ENCODE data around the gene DPM2. TPM values are rescaled to one million over a fixed set of nuclear protein-coding genes. Genes with fewer than 3 reads are reported as not detected.

The DPM2 gene
- total RNA-seq, 4 donors from 2014 or later = 6.6 to 13.3 (median 8.5) TPM

DNA sequence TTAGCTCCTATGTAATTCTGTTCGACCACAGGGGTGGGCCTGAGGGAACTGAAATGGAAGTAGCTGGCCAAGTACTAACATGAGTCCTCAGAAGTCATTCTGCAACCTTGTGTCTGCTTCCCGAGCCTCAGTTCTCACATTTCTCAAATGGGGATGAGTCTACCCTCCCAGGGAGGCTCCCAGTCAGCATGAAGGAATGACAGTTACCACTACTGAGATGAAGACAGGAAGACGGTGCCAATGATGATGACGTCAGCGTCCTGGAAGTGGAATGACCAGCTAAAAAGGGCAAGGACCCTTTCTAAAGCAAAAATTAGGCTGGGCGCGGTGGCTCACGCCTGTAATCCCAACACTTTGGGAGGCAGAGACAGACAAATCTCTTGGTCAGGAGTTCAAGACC, 13.9 kb downstream of the DPM2 start:
- intact Hi-C loops (cut with DNase I) = loop anchor here (2.0 to 10.0 kb wide), 4 partner anchors 121 to 419 kb away; partner anchors contain the start of genes CDK9 and FPGS
- 81% methylated on average over 8 of the region's 8 CpGs for WGBS
- DNase-seq (ENCODE audit: extremely low spot score) = no peak
- Histone ChIP-seq H3K36me3 (no peaks in the 10 kb centered on the region), H3K4me1 (peaks cover 40 to 56% (median 49%) of the 10 kb centered on the region in 4 donors), H3K9me3 (no peaks in the 10 kb centered on the region), H3K4me3 (no peak overlapping the region), H3K27ac (replicated peaks in 1 of 4) (no peak overlapping the region), H3K27me3 (peaks cover 0 to 61% (median 23%) of the 10 kb centered on the region in 4 donors)
- TF ChIP-seq POLR2A (IDR thresholded peaks at IDR 0.05; ENCODE audit: low read depth) (no peak), POLR2AphosphoS5 (IDR thresholded peaks at IDR 0.05) (no peak), EP300 (IDR thresholded peaks at IDR 0.05) (no peak)
- TF ChIP-seq, protein P1, sequence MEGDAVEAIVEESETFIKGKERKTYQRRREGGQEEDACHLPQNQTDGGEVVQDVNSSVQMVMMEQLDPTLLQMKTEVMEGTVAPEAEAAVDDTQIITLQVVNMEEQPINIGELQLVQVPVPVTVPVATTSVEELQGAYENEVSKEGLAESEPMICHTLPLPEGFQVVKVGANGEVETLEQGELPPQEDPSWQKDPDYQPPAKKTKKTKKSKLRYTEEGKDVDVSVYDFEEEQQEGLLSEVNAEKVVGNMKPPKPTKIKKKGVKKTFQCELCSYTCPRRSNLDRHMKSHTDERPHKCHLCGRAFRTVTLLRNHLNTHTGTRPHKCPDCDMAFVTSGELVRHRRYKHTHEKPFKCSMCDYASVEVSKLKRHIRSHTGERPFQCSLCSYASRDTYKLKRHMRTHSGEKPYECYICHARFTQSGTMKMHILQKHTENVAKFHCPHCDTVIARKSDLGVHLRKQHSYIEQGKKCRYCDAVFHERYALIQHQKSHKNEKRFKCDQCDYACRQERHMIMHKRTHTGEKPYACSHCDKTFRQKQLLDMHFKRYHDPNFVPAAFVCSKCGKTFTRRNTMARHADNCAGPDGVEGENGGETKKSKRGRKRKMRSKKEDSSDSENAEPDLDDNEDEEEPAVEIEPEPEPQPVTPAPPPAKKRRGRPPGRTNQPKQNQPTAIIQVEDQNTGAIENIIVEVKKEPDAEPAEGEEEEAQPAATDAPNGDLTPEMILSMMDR (IDR thresholded peaks at IDR 0.05) = no peak

DNA sequence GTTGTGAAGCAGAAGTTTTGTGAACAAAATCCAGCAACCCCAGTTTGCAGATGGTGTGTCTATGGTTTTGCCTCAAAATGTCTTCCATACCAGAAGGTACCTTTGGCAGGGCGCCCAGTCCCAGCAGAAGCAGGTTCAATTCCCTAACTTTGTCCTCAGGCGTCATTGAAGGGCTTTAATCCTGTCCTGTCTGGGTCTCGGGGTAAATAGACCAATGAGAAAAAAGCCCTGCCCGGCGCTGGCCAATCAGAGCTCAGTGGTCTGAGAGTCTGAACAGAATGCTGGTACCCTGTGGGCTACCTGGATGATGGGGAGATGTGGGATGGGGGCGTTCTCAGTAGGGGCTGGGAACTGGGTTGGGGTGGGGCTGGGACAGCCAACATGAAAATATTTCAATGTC, 14.6 kb downstream of the DPM2 start:
- intact Hi-C loops (cut with DNase I) = loop anchor here (2.0 to 10.0 kb wide), 4 partner anchors 121 to 418 kb away; partner anchors contain the start of genes CDK9 and FPGS
- Histone ChIP-seq H3K9me3 (no peaks in the 10 kb centered on the region), H3K27ac (replicated peaks in 1 of 4) (no peak overlapping the region), H3K4me3 (no peak overlapping the region), H3K36me3 (no peaks in the 10 kb centered on the region), H3K27me3 (peaks cover 0 to 53% (median 19%) of the 10 kb centered on the region in 4 donors), H3K4me1 (peaks cover 43 to 57% (median 51%) of the 10 kb centered on the region in 4 donors)
- DNase-seq (ENCODE audit: extremely low spot score) = no peak
- WGBS = 37% methylated on average over 6 of the region's 6 CpGs
- no peak for TF ChIP-seq EP300 (IDR thresholded peaks at IDR 0.05)
- TF ChIP-seq, protein P1 (IDR thresholded peaks at IDR 0.05) = no peak
- no peak for TF ChIP-seq POLR2A (IDR thresholded peaks at IDR 0.05; ENCODE audit: low read depth)
- TF ChIP-seq POLR2AphosphoS5 (IDR thresholded peaks at IDR 0.05) = no peak

GRCh38 chr9:127921557-127922120, 16.0 kb downstream of the DPM2 start:
- Histone ChIP-seq H3K4me1 (peaks cover 41 to 53% (median 47%) of the 10 kb centered on the region in 4 donors), H3K36me3 (no peaks in the 10 kb centered on the region), H3K4me3 (peak overlapping the region; percentile 14 to 47 (median 24)), H3K27me3 (peaks cover 0 to 39% (median 5%) of the 10 kb centered on the region in 4 donors), H3K27ac (replicated peaks in 1 of 4) (no peak overlapping the region), H3K9me3 (no peaks in the 10 kb centered on the region)
- intact Hi-C loops (cut with DNase I) = loop anchor here (1.0 to 10.0 kb wide), 6 partner anchors 47 to 417 kb away; partner anchors contain the start of genes CDK9, FPGS and TOR2A
- no peak for DNase-seq (ENCODE audit: extremely low spot score)
- 37% methylated on average over 15 of the region's 45 CpGs for WGBS
- TF ChIP-seq POLR2A (IDR thresholded peaks at IDR 0.05; ENCODE audit: low read depth) = no peak
- TF ChIP-seq, protein P1 (IDR thresholded peaks at IDR 0.05) = peak; percentile 95 to 99 (median 97)
- no peak for TF ChIP-seq EP300 (IDR thresholded peaks at IDR 0.05)
- TF ChIP-seq POLR2AphosphoS5 (IDR thresholded peaks at IDR 0.05) = peak in 1 of 2 donors; percentile 57

GRCh38 chr9:127920794-127921193, 16.9 kb downstream of the DPM2 start:
- H3K4me1 ChIP-seq = peaks cover 48 to 58% (median 54%) of the 10 kb centered on the region in 4 donors
- WGBS = 74% methylated on average over 2 of the region's 7 CpGs

More at GRCh38 chr9:127920794-127921193, 16.9 kb downstream of the DPM2 start:
- TF ChIP-seq, protein P1 (IDR thresholded peaks at IDR 0.05) = no peak
- no peak for TF ChIP-seq POLR2A (IDR thresholded peaks at IDR 0.05; ENCODE audit: low read depth)
- peaks cover 0 to 31% (median 0%) of the 10 kb centered on the region in 4 donors for H3K27me3 ChIP-seq
- H3K27ac ChIP-seq (replicated peaks in 1 of 4) = no peak overlapping the region
- no peak overlapping the region for H3K4me3 ChIP-seq
- DNase-seq (ENCODE audit: extremely low spot score) = no peak
- no peaks in the 10 kb centered on the region for H3K36me3 ChIP-seq
- H3K9me3 ChIP-seq = no peaks in the 10 kb centered on the region
- intact Hi-C loops (cut with DNase I) = loop anchor here (1.0 to 10.0 kb wide), 5 partner anchors 46 to 416 kb away; partner anchors contain the start of genes CDK9, FPGS and TOR2A
